ENCODE data around the gene CLHC1. TPM values are rescaled to one million over a fixed set of nuclear protein-coding genes. Genes with fewer than 3 reads are reported as not detected.

The CLHC1 gene
- total RNA-seq, 1 experiment from 2014 or later = 11.1 TPM

DNA sequence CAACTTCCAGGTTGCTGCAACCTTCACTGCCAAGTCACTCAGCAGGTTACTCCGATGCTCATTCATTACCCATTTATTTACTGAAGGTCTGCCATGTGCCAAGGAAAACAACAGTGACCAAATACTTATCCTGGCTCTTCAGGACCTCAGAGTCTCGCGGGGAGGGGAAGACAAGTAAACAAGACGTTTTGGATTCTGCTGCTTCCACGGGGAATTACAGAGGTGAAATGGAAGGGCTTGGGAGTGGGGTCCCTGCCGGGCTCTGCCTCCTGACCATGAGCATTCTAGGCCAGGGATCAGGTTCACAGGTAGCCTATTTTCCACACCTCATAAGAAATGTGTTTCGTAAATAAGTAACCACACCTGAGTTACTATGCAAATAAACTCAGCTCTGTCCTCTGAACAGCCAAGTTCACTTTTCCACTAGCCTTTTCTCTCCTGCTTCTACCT lies 68.1 kb downstream of the CLHC1 start:
- H2AFZ ChIP-seq (ENCODE audit: low read depth, low read length, poor library complexity, severe bottlenecking) = no peak overlapping the region
- H3K9me2 ChIP-seq (ENCODE audit: insufficient read depth) = no peaks in the 10 kb centered on the region
- no peak for TF ChIP-seq POLR2A (IDR thresholded peaks at IDR 0.05; ENCODE audit: borderline replicate concordance, extremely low read depth, insufficient read depth, insufficient read length)
- TF ChIP-seq, protein P1, sequence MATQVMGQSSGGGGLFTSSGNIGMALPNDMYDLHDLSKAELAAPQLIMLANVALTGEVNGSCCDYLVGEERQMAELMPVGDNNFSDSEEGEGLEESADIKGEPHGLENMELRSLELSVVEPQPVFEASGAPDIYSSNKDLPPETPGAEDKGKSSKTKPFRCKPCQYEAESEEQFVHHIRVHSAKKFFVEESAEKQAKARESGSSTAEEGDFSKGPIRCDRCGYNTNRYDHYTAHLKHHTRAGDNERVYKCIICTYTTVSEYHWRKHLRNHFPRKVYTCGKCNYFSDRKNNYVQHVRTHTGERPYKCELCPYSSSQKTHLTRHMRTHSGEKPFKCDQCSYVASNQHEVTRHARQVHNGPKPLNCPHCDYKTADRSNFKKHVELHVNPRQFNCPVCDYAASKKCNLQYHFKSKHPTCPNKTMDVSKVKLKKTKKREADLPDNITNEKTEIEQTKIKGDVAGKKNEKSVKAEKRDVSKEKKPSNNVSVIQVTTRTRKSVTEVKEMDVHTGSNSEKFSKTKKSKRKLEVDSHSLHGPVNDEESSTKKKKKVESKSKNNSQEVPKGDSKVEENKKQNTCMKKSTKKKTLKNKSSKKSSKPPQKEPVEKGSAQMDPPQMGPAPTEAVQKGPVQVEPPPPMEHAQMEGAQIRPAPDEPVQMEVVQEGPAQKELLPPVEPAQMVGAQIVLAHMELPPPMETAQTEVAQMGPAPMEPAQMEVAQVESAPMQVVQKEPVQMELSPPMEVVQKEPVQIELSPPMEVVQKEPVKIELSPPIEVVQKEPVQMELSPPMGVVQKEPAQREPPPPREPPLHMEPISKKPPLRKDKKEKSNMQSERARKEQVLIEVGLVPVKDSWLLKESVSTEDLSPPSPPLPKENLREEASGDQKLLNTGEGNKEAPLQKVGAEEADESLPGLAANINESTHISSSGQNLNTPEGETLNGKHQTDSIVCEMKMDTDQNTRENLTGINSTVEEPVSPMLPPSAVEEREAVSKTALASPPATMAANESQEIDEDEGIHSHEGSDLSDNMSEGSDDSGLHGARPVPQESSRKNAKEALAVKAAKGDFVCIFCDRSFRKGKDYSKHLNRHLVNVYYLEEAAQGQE (IDR thresholded peaks at IDR 0.05; ENCODE audit: low read depth) = no peak
- TF ChIP-seq, protein P2, sequence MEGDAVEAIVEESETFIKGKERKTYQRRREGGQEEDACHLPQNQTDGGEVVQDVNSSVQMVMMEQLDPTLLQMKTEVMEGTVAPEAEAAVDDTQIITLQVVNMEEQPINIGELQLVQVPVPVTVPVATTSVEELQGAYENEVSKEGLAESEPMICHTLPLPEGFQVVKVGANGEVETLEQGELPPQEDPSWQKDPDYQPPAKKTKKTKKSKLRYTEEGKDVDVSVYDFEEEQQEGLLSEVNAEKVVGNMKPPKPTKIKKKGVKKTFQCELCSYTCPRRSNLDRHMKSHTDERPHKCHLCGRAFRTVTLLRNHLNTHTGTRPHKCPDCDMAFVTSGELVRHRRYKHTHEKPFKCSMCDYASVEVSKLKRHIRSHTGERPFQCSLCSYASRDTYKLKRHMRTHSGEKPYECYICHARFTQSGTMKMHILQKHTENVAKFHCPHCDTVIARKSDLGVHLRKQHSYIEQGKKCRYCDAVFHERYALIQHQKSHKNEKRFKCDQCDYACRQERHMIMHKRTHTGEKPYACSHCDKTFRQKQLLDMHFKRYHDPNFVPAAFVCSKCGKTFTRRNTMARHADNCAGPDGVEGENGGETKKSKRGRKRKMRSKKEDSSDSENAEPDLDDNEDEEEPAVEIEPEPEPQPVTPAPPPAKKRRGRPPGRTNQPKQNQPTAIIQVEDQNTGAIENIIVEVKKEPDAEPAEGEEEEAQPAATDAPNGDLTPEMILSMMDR (IDR thresholded peaks at IDR 0.05 in 2 of 3, conservative IDR thresholded peaks at IDR 0.05 in 1 of 3; ENCODE audit: borderline replicate concordance in 1 of 3, insufficient read depth in 1 of 3, low read depth in 2 of 3, low read length in 2 of 3) = no peak
- TF ChIP-seq SP1 (IDR thresholded peaks at IDR 0.05; ENCODE audit: low read depth) = no peak
- TF ChIP-seq, protein P3, sequence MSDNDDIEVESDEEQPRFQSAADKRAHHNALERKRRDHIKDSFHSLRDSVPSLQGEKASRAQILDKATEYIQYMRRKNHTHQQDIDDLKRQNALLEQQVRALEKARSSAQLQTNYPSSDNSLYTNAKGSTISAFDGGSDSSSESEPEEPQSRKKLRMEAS (IDR thresholded peaks at IDR 0.05) = no peak
- no peak for TF ChIP-seq ZBTB33 (IDR thresholded peaks at IDR 0.05; ENCODE audit: extremely low read depth, insufficient replicate concordance, low read length)
- TF ChIP-seq SRF (IDR thresholded peaks at IDR 0.05; ENCODE audit: low read depth) = no peak
- no peak for TF ChIP-seq EGR1 (IDR thresholded peaks at IDR 0.05; ENCODE audit: low read depth)
- TF ChIP-seq YY1 (IDR thresholded peaks at IDR 0.05; ENCODE audit: extremely low read depth, insufficient replicate concordance, low read depth, low read length) = no peak
- TF ChIP-seq TCF7L2 (IDR thresholded peaks at IDR 0.05; ENCODE audit: borderline replicate concordance, extremely low read depth, insufficient read depth, insufficient read length) = no peak
- TF ChIP-seq EZH2 (IDR thresholded peaks at IDR 0.05) = no peak
- no peak for TF ChIP-seq CEBPB (IDR thresholded peaks at IDR 0.05; ENCODE audit: low read depth)
- no peaks in the 10 kb centered on the region for H3K9me3 ChIP-seq (ENCODE audit: control insufficient read depth in 1 of 2, insufficient read depth in 1 of 2, low read depth in 1 of 2, low read length in 2 of 2)
- no peak overlapping the region for H3K9ac ChIP-seq (ENCODE audit: low read length)
- no peak overlapping the region for H3K27ac ChIP-seq (ENCODE audit: low read depth, low read length)
- peaks cover 0 to 6% of the 10 kb centered on the region in 2 experiments; a peak in 1 of 4 replicates for H3K4me1 ChIP-seq (ENCODE audit: control insufficient read depth in 1 of 2, insufficient read depth in 2 of 2, low read length in 2 of 2)
- RAD21 ChIA-PET (ENCODE audit: low non-redundant PET in 1 of 2, low total read pairs in 2 of 2, uncharacterized antibody in 2 of 2, unreplicated experiment in 2 of 2) = no interaction called here
- intact Hi-C loops (cut with micrococcal nuclease) = no loop called here
- ATAC-seq (no peak), DNase-seq (ENCODE audit: low read depth, low spot score) (no peak)
- no peaks in the 10 kb centered on the region for H3K36me3 ChIP-seq (ENCODE audit: control insufficient read depth in 1 of 2, insufficient read depth in 2 of 2, low read length in 2 of 2)
- no peaks in the 10 kb centered on the region for H3K79me2 ChIP-seq (ENCODE audit: insufficient read depth, low read length)
- no peak overlapping the region for H3K4me2 ChIP-seq (ENCODE audit: low read length)
- no peak overlapping the region for H3K4me3 ChIP-seq (replicated peaks in 1 of 2; ENCODE audit: low read depth in 1 of 2, low read length in 2 of 2)
- POLR2A ChIA-PET = interaction anchor here (4.7 kb wide), 1 partner anchor 114 kb away, joined by 15 read pairs; the partner anchor contains the start of gene RTN4
- CTCF ChIA-PET = no interaction called here
- no peaks in the 10 kb centered on the region for H3K27me3 ChIP-seq (ENCODE audit: insufficient read depth, low read length)
- no TSS peak for BruUV-seq (replicated peaks)
- H4K20me1 ChIP-seq (ENCODE audit: insufficient read depth) = no peaks in the 10 kb centered on the region

Data from HCT116 (cell line).